Prostate gland (tissue), 2 donors: Measurements from ENCODE around the gene UNC5B. TPM values are rescaled to one million over a fixed set of nuclear protein-coding genes. Genes with fewer than 3 reads are reported as not detected.
A peak's percentile ranks its signal among the peaks of the same experiment; 100 is the strongest.

Experiments
- DNase-seq: peaks from one replicate; pipeline ENCODE4 v3.0.0-alpha.2; 2019; ENCODE audit warnings: low spot score
- H3K27ac ChIP-seq, 2 donors: fragments of 200-600 bp; sonication (generic); 2 replicates each; pipeline ENCODE4 v1.5.1; 2017 to 2019
- H3K27me3 ChIP-seq: fragments of 200-600 bp; sonication (generic); replicated peaks from 2 replicates; pipeline ENCODE4 v1.5.1; 2019; ENCODE audit not compliant: insufficient read depth
- H3K36me3 ChIP-seq, 2 donors: fragments of 200-600 bp; sonication (generic); 1 replicate in 1 of 2; 2 replicates in 1 of 2; pipeline versions ENCODE4 v1.5.1 to v1.8.1; 2017 to 2019
- H3K4me1 ChIP-seq: fragments of 200-600 bp; sonication (generic); replicated peaks from 2 replicates; pipeline ENCODE4 v1.5.1; 2019
- H3K4me3 ChIP-seq, 2 donors: fragments of 200-600 bp; sonication (generic); 2 replicates each; pipeline ENCODE4 v1.5.1; 2017 to 2019
- H3K9me3 ChIP-seq: fragments of 200-600 bp; sonication (generic); 2 replicates; pipeline ENCODE4 v1.5.1; 2017
- POLR2A ChIP-seq: fragments of 450-650 bp; IDR thresholded peaks from one replicate; pipeline ENCODE4 v1.6.1; 2016; ENCODE audit warnings: antibody characterized with exemption, mild to moderate bottlenecking
- POLR2AphosphoS5 ChIP-seq: sonication (generic); formaldehyde crosslinking; IDR thresholded peaks from one replicate; pipeline ENCODE4 v1.6.1; 2017; ENCODE audit warnings: antibody characterized with exemption
- WGBS: methylation state at CpG from one replicate; pipeline ENCODE4 v1.1.5; 2018; 5-methylcytosine and 5-hydroxymethylcytosine counted together
- intact Hi-C: fragments of 100-400 bp; cut with DNase I; formaldehyde crosslinking; loops from one replicate; pipeline ENCODE4 v1.14.2; 2022
- total RNA-seq, 2 donors: library from RNA; depleted of rRNA; stranded (reverse); fragments of >200 nt; gene quantifications; one replicate each; pipeline ENCODE4 v1.1.0, GENCODE V29; 2016
- TF ChIP-seq, protein P1 (sequence below), 4 experiments: fragments of 200-600 bp in 2 of 4; fragments of 450-650 bp in 2 of 4; sonication (generic) in 2 of 4; IDR thresholded peaks; 1 replicate in 3 of 4; 2 replicates in 1 of 4; pipeline ENCODE4 v1.5.1; 2016 to 2019; ENCODE audit warnings: antibody characterized with exemption in 4 of 4, mild to moderate bottlenecking in 2 of 4, moderate library complexity in 2 of 4

The UNC5B gene
- total RNA-seq, 2 donors from 2014 or later = 12.8 to 58.4 TPM

DNA sequence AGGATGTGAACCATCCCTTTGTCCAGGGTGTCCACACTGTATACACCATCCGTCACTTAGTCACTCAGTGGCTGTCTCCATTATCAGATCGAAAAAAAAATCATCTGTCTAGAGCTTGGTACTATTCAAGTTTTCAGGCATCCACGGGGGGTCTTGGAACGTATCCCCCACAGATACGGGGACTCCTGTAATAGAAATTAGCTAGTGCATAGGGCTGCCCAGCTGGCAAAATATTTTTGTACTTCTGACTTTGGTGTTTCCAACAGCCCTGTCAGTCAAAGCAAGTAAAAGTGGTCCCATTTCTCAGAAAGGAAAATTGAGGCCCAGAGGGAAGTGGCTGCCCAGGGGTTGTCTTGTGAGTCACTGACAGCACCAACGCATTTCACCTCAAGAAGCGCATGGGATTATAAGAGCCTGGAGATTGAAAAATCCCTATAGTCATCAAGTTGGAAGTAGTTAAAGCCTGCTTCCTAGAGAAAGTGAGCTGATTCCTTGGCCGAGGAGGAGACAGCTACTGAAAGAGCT, 54.6 kb downstream of the UNC5B start:
- Histone ChIP-seq H3K36me3 (no peaks in the 10 kb centered on the region), H3K27me3 (no peaks in the 10 kb centered on the region), H3K4me1 (no peaks in the 10 kb centered on the region), H3K9me3 (no peaks in the 10 kb centered on the region), H3K27ac (no peak overlapping the region), H3K4me3 (no peak overlapping the region)
- DNase-seq = no peak
- intact Hi-C loops = no loop called here
- TF ChIP-seq POLR2A (no peak), POLR2AphosphoS5 (no peak)
- TF ChIP-seq, protein P1, sequence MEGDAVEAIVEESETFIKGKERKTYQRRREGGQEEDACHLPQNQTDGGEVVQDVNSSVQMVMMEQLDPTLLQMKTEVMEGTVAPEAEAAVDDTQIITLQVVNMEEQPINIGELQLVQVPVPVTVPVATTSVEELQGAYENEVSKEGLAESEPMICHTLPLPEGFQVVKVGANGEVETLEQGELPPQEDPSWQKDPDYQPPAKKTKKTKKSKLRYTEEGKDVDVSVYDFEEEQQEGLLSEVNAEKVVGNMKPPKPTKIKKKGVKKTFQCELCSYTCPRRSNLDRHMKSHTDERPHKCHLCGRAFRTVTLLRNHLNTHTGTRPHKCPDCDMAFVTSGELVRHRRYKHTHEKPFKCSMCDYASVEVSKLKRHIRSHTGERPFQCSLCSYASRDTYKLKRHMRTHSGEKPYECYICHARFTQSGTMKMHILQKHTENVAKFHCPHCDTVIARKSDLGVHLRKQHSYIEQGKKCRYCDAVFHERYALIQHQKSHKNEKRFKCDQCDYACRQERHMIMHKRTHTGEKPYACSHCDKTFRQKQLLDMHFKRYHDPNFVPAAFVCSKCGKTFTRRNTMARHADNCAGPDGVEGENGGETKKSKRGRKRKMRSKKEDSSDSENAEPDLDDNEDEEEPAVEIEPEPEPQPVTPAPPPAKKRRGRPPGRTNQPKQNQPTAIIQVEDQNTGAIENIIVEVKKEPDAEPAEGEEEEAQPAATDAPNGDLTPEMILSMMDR (IDR thresholded peaks at IDR 0.05) = no peak
- WGBS = 89% methylated on average over 8 of the region's 8 CpGs

DNA sequence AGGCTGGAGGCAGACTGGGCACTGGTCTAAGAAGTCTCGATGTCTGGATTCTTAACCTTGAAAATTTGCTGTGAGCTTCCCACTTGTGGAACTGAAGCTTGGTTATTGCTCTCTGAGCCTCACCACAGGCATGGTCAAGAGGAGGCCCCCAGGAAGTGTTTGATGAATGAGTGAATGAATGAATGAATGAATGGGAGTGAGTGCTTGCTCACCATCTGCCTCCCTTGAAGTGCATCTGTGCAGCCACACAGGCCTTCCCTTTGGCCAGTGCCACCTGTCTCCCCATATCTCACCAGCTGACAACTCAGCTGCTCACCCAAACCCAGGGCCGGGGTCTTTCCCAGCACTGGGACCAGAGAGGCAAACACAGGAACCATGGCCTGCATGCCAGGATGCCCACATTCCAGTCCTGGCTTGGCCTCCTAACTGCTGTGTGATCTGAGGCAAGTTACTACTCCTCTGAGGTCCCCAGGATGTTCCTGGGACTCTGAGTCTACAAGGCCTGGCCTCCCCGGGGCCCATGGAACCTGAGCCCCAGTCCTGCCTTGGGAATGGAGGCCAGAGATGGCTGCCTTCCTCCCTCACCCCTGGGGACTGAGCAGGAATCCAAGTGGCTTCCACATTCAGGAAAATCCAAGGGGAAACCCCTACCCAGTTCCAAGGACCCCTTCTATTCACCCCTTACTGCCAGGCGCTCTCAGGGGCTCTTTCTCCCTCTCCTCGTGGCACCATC, 55.3 kb downstream of the UNC5B start:
- intact Hi-C loops = loop anchor here (2.0 kb wide), 1 partner anchor 57 kb away; no protein-coding TSS in a partner anchor
- Histone ChIP-seq H3K9me3 (no peaks in the 10 kb centered on the region), H3K36me3 (no peaks in the 10 kb centered on the region), H3K4me3 (no peak overlapping the region), H3K4me1 (no peaks in the 10 kb centered on the region), H3K27ac (no peak overlapping the region), H3K27me3 (no peaks in the 10 kb centered on the region)
- 95% methylated on average over 5 of the region's 5 CpGs for WGBS
- no peak for DNase-seq
- TF ChIP-seq POLR2A (no peak), POLR2AphosphoS5 (no peak)
- TF ChIP-seq, protein P1 (IDR thresholded peaks at IDR 0.05) = no peak

DNA sequence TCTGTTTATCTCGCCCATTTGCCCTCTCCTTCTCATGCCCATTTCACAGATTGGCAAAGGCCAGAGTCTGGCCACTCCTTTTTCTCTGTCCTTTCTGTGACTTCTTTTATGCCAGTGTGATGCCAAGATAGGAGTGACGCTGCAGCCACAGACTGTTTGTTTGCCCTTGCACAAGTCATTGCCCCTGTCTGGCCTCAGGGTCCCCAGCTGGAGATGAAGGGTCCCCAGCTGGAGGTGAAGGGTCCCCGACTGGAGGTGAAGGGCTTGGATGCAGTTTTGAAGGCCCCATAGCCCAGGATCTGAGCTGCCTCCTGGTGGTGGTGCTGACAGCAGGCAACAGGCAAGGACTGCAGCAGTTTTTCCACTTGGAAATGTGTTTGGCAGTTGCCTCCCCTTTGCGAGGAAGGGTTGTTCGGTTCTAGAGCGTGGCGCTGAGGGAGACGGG, 55.9 kb downstream of the UNC5B start:
- H3K27me3 ChIP-seq = no peaks in the 10 kb centered on the region
- no peak overlapping the region for H3K4me3 ChIP-seq
- intact Hi-C loops = loop anchor here (2.0 kb wide), 1 partner anchor 57 kb away; no protein-coding TSS in a partner anchor
- TF ChIP-seq, protein P1 (IDR thresholded peaks at IDR 0.05) = peak in 3 of 4 experiments; percentile 34 to 72 (median 50)
- TF ChIP-seq POLR2A (no peak), POLR2AphosphoS5 (no peak)
- 52% methylated on average over 8 of the region's 8 CpGs for WGBS
- H3K36me3 ChIP-seq = no peaks in the 10 kb centered on the region
- H3K4me1 ChIP-seq = no peaks in the 10 kb centered on the region
- no peak overlapping the region for H3K27ac ChIP-seq
- H3K9me3 ChIP-seq = no peaks in the 10 kb centered on the region
- DNase-seq = no peak

DNA sequence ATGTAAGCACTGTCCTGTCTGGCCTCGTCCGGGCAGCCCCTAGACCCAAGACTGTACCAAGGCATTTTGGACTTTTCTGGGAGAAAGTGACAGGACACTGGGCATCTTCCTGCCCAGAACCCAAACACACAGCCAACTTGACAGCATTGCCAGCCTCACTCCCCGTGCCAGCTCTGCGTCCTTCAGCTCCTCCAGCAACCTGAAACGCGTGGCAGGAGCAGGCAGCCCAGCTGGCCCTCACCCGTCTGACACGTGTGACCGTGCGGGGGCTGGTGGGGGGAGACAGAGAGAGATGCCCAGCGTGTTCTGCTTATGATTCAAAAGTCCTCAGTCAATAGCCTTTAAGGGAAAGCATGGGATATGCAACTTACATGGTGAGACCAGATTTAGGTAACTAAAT, 56.4 kb downstream of the UNC5B start:
- Histone ChIP-seq H3K27ac (no peak overlapping the region), H3K27me3 (no peaks in the 10 kb centered on the region), H3K9me3 (no peaks in the 10 kb centered on the region), H3K4me3 (no peak overlapping the region), H3K36me3 (no peaks in the 10 kb centered on the region), H3K4me1 (no peaks in the 10 kb centered on the region)
- intact Hi-C loops = loop anchor here (2.0 kb wide), 1 partner anchor 58 kb away; no protein-coding TSS in a partner anchor
- TF ChIP-seq POLR2AphosphoS5 = no peak
- TF ChIP-seq POLR2A = no peak
- TF ChIP-seq, protein P1 (IDR thresholded peaks at IDR 0.05) = no peak
- 37% methylated on average over 11 of the region's 11 CpGs for WGBS
- no peak for DNase-seq
